Tibial nerve (tissue), 3 donors: ENCODE results near the gene KCNK7.

Experiments used
- POLR2A ChIP-seq, 2 donors: fragments of 450-650 bp; IDR thresholded peaks; one replicate each; pipeline ENCODE4 v1.6.1; 2017; ENCODE audit warnings: antibody characterized with exemption in 2 of 2, mild to moderate bottlenecking in 2 of 2, moderate library complexity in 2 of 2
- TF ChIP-seq, protein P1 (sequence below), 5 experiments: fragments of 200-600 bp in 3 of 5; fragments of 450-650 bp in 2 of 5; sonication (generic) in 3 of 5; IDR thresholded peaks; one replicate each; pipeline ENCODE4 v1.5.1; 2016 to 2019; ENCODE audit warnings: antibody characterized with exemption in 5 of 5, mild to moderate bottlenecking in 3 of 5, moderate library complexity in 2 of 5

DNA sequence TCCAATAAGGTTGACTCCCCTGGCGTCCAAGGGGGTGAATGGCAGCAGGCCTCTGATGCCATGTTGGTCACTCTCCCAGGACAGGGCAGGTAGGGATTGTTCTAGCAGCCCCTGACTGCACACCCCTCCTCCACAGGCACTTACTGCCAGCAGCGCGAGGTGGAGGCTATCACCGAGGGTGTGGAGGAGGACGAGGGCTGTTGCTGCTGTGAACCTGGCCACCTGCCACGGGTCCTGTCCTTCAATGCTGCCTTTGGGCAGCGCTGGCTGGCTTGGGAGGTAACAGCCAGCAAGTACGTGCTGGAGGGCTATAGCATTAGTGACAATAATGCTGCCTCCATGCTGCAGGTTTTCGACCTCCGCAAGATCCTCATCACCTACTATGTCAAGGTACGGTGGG is 34.6 kb upstream of the KCNK7 start:
- TF ChIP-seq, protein P1, sequence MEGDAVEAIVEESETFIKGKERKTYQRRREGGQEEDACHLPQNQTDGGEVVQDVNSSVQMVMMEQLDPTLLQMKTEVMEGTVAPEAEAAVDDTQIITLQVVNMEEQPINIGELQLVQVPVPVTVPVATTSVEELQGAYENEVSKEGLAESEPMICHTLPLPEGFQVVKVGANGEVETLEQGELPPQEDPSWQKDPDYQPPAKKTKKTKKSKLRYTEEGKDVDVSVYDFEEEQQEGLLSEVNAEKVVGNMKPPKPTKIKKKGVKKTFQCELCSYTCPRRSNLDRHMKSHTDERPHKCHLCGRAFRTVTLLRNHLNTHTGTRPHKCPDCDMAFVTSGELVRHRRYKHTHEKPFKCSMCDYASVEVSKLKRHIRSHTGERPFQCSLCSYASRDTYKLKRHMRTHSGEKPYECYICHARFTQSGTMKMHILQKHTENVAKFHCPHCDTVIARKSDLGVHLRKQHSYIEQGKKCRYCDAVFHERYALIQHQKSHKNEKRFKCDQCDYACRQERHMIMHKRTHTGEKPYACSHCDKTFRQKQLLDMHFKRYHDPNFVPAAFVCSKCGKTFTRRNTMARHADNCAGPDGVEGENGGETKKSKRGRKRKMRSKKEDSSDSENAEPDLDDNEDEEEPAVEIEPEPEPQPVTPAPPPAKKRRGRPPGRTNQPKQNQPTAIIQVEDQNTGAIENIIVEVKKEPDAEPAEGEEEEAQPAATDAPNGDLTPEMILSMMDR (IDR thresholded peaks at IDR 0.05) = no peak
- no peak for TF ChIP-seq POLR2A (IDR thresholded peaks at IDR 0.05)
